ENCODE data around the gene AP2B1.

Gene AP2B1

GRCh38 chr17:35716897-35717465 is 129.9 kb downstream of the AP2B1 start:
- H3K4me3 ChIP-seq (ENCODE audit: low read length), result no peak overlapping the region
- H2AFZ ChIP-seq (ENCODE audit: low read depth, low read length), result no peak overlapping the region
- H3K36me3 ChIP-seq (ENCODE audit: insufficient read depth, low read length), result peaks cover 21% of the 10 kb centered on the region
- H3K27me3 ChIP-seq (ENCODE audit: insufficient read depth, low read length), result no peaks in the 10 kb centered on the region
- peaks cover 35% of the 10 kb centered on the region for H3K4me1 ChIP-seq (ENCODE audit: insufficient read depth, low read length)
- H3K9me3 ChIP-seq (ENCODE audit: low read length), result no peaks in the 10 kb centered on the region

GRCh38 chr17:35717475-35717874 is 130.4 kb downstream of the AP2B1 start:
- Histone ChIP-seq H3K27me3 (ENCODE audit: insufficient read depth, low read length) (no peaks in the 10 kb centered on the region), H3K4me1 (ENCODE audit: insufficient read depth, low read length) (peaks cover 35% of the 10 kb centered on the region), H2AFZ (ENCODE audit: low read depth, low read length) (no peak overlapping the region), H3K9me3 (ENCODE audit: low read length) (no peaks in the 10 kb centered on the region), H3K36me3 (ENCODE audit: insufficient read depth, low read length) (peaks cover 21% of the 10 kb centered on the region), H3K4me3 (ENCODE audit: low read length) (no peak overlapping the region)

- Histone ChIP-seq H3K4me1 (ENCODE audit: insufficient read depth, low read length) (no peaks in the 10 kb centered on the region), H3K36me3 (ENCODE audit: insufficient read depth, low read length) (peaks cover 45% of the 10 kb centered on the region), H3K27me3 (ENCODE audit: insufficient read depth, low read length) (no peaks in the 10 kb centered on the region), H3K4me3 (ENCODE audit: low read length) (no peak overlapping the region), H3K9me3 (ENCODE audit: low read length) (no peaks in the 10 kb centered on the region), H2AFZ (ENCODE audit: low read depth, low read length) (no peak overlapping the region)
Observed at GRCh38 chr17:35723735-35724134, 136.6 kb downstream of the AP2B1 start.

DNA sequence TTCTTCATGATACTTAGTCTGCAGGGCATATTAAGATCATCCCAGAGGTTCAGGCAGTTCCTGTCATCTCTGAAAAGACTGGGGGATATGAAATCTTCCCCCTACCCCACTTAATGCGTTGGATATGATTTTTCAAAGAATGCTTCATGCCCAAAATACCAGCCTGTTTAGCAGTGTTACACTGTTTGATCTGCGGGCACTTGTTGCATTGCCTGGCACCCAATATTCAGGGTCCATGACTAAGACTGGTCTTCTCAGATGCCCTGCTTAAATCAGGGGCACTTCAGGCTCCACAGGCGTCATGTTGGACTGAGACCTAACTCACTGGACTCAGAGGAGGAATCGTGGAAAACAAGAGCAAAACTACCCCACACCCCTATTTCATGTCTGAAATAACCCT is 137.9 kb downstream of the AP2B1 start:
- Histone ChIP-seq H3K9me3 (ENCODE audit: low read length) (no peaks in the 10 kb centered on the region), H3K36me3 (ENCODE audit: insufficient read depth, low read length) (peaks cover 40% of the 10 kb centered on the region), H3K4me3 (ENCODE audit: low read length) (no peak overlapping the region), H2AFZ (ENCODE audit: low read depth, low read length) (no peak overlapping the region), H3K27me3 (ENCODE audit: insufficient read depth, low read length) (no peaks in the 10 kb centered on the region), H3K4me1 (ENCODE audit: insufficient read depth, low read length) (peaks cover 3% of the 10 kb centered on the region)

DNA sequence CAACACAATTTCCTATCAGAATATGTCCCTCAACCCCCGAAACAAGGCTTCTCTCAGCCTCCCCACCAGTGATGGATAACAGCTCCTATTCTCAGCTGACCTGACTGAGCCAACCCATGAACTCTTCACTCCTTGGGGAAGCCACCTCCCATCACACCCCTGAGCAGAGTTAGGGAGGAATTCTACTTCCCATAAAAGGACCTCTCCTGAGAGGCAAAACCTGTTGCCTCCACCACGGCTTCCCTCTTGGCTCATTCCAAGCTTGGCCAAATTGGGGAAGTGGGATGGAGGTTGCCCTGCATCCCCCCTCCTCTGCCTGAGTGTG is 138.6 kb downstream of the AP2B1 start:
- no peaks in the 10 kb centered on the region for H3K9me3 ChIP-seq (ENCODE audit: low read length)
- H3K36me3 ChIP-seq (ENCODE audit: insufficient read depth, low read length), result peaks cover 40% of the 10 kb centered on the region
- H3K27me3 ChIP-seq (ENCODE audit: insufficient read depth, low read length), result no peaks in the 10 kb centered on the region
- H2AFZ ChIP-seq (ENCODE audit: low read depth, low read length), result no peak overlapping the region
- H3K4me1 ChIP-seq (ENCODE audit: insufficient read depth, low read length), result peaks cover 4% of the 10 kb centered on the region
- no peak overlapping the region for H3K4me3 ChIP-seq (ENCODE audit: low read length)

DNA sequence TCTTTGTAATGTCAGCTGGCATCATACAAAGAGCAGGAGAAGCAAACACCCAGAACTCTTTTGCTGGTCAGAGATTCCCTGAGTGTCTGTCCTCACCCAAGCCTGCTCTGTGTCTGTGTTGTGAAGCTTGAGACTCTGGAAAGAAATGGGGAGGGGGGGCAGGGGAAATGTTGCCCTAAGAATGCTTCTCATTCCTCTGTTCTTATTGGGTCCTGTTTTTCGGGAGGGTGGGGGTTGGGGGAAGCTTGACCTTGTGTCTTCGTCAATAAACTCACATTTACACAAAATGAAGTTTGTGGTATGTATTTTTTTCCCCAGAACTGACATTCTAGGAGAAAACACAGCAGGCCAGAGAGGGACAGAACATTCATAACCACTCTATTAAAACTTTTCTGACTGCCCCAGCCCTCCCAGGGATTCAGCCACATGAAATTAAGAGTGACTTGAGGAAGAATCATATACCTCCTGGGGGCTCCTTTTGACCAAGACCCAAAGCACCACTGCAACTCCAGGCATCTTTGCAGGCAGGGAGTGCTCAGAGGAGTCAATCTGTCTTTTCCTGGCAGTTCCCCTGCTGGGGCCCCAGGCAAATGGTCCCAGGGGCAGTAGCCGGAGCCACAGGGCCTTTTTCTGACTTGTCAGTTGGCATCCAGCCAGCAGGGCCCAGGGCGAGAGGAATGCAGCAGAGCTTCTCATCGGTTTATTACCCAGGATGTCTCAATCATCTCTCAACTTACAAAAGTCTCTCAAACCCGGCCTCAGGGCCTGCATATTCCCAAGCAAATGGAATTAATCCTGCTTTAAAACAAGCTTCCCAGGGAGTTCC is 139.2 kb downstream of the AP2B1 start:
- Histone ChIP-seq H3K9me3 (ENCODE audit: low read length) (no peaks in the 10 kb centered on the region), H2AFZ (ENCODE audit: low read depth, low read length) (no peak overlapping the region), H3K27me3 (ENCODE audit: insufficient read depth, low read length) (no peaks in the 10 kb centered on the region), H3K4me1 (ENCODE audit: insufficient read depth, low read length) (peaks cover 9% of the 10 kb centered on the region), H3K36me3 (ENCODE audit: insufficient read depth, low read length) (peaks cover 40% of the 10 kb centered on the region), H3K4me3 (ENCODE audit: low read length) (no peak overlapping the region)

DNA sequence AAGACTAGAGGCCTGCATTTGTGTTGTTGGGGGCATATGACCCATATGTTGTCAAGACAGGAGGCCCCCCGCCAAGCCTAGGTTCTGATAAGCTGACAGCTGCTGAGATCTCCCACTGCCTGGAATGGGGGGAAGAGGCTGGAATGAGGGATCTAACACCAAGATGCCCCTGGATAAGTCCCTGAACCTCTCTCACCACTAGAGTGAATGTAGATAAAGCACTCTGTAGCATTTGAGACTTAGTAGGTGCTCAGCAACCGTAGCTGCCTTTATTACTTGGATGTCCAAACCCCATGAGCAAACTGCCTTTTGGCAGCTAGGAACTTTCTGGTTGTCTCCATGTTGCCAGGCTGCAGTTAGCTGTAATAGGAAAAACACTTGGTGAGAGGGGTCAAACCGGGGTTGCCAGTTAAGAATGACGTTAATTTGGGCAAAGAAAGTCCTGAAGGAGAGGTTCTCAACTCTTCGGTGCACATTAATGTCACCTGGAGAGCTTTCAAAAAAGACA is 139.9 kb downstream of the AP2B1 start:
- Histone ChIP-seq H2AFZ (ENCODE audit: low read depth, low read length) (no peak overlapping the region), H3K27me3 (ENCODE audit: insufficient read depth, low read length) (no peaks in the 10 kb centered on the region), H3K4me3 (ENCODE audit: low read length) (no peak overlapping the region), H3K9me3 (ENCODE audit: low read length) (no peaks in the 10 kb centered on the region), H3K4me1 (ENCODE audit: insufficient read depth, low read length) (peaks cover 10% of the 10 kb centered on the region), H3K36me3 (ENCODE audit: insufficient read depth, low read length) (peaks cover 40% of the 10 kb centered on the region)

DNA sequence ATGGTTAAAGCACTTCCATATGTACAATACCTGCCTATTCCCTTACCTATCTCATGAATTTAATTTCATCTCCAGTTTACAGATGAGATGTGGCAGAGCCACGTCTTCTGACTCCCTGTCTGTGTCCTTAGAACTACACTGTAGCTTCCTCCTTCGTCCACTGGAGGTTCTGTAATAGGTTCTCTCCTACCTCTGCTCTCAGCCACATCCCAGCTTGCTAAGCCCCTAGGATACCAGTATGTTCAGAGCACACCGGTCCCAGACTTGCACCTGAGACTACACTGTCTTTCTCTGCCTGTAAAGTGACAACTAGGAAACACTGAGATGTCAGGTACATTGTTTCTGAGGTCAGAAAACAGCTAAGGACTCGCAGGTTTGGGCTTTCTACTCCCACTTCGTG is 140.5 kb downstream of the AP2B1 start:
- Histone ChIP-seq H2AFZ (ENCODE audit: low read depth, low read length) (no peak overlapping the region), H3K4me1 (ENCODE audit: insufficient read depth, low read length) (peaks cover 15% of the 10 kb centered on the region), H3K27me3 (ENCODE audit: insufficient read depth, low read length) (no peaks in the 10 kb centered on the region), H3K4me3 (ENCODE audit: low read length) (no peak overlapping the region), H3K9me3 (ENCODE audit: low read length) (no peaks in the 10 kb centered on the region), H3K36me3 (ENCODE audit: insufficient read depth, low read length) (peaks cover 40% of the 10 kb centered on the region)

DNA sequence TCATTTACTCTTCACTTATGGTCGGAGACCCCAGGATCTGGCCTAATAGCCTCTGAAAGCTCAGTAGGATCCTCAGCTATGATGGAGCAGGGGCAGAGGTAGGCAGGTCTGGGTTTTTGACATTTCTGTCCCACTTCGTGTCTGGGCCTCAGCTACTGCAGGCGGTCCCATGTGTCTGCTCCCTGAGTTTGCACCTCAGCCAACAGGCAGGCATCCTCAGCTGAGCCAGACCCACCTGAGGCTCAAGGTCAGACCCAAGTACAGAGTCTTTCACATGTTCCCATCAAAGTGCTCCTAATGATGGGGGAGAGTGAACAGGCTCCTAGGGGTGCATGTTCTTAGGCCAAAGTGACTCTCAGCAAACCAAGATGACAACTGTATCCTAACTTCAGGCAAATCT is 141.4 kb downstream of the AP2B1 start:
- Histone ChIP-seq H3K4me1 (ENCODE audit: insufficient read depth, low read length) (peaks cover 15% of the 10 kb centered on the region), H3K36me3 (ENCODE audit: insufficient read depth, low read length) (peaks cover 32% of the 10 kb centered on the region), H2AFZ (ENCODE audit: low read depth, low read length) (no peak overlapping the region), H3K4me3 (ENCODE audit: low read length) (no peak overlapping the region), H3K9me3 (ENCODE audit: low read length) (no peaks in the 10 kb centered on the region), H3K27me3 (ENCODE audit: insufficient read depth, low read length) (no peaks in the 10 kb centered on the region)

DNA sequence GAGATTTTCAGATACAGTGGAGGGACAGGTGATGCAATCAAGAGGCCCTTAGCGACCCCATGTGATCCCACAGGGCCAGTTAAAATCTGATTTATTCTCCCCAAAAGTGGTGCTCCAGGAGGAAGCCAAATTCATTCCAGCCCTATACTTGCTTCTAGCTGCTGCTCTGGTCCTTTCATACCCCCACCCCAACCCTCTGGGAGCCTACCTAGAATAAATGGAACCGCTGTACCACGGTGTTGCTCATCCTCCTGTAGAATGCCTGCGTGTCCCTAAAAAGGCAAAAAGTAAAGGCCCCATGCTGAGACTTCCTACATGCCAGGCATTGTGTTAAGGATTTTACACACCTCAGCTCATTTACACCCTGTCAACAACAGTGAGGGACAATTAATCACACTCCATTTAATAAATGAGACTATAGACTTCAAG is 142.3 kb downstream of the AP2B1 start:
- H3K36me3 ChIP-seq (ENCODE audit: insufficient read depth, low read length), result peaks cover 23% of the 10 kb centered on the region
- no peak overlapping the region for H2AFZ ChIP-seq (ENCODE audit: low read depth, low read length)
- peaks cover 15% of the 10 kb centered on the region for H3K4me1 ChIP-seq (ENCODE audit: insufficient read depth, low read length)
- no peaks in the 10 kb centered on the region for H3K9me3 ChIP-seq (ENCODE audit: low read length)
- no peaks in the 10 kb centered on the region for H3K27me3 ChIP-seq (ENCODE audit: insufficient read depth, low read length)
- no peak overlapping the region for H3K4me3 ChIP-seq (ENCODE audit: low read length)

- Histone ChIP-seq H3K4me3 (ENCODE audit: low read length) (no peak overlapping the region), H3K4me1 (ENCODE audit: insufficient read depth, low read length) (peaks cover 15% of the 10 kb centered on the region), H3K9me3 (ENCODE audit: low read length) (no peaks in the 10 kb centered on the region), H3K36me3 (ENCODE audit: insufficient read depth, low read length) (peaks cover 14% of the 10 kb centered on the region), H2AFZ (ENCODE audit: low read depth, low read length) (no peak overlapping the region), H3K27me3 (ENCODE audit: insufficient read depth, low read length) (no peaks in the 10 kb centered on the region)
Observed at GRCh38 chr17:35730400-35731005, 143.4 kb downstream of the AP2B1 start.

- H3K27me3 ChIP-seq (ENCODE audit: insufficient read depth, low read length), result no peaks in the 10 kb centered on the region
- peaks cover 8% of the 10 kb centered on the region for H3K36me3 ChIP-seq (ENCODE audit: insufficient read depth, low read length)
- H3K4me1 ChIP-seq (ENCODE audit: insufficient read depth, low read length), result peaks cover 15% of the 10 kb centered on the region
- peak within 1 kb of the TSS; percentile 9 for H2AFZ ChIP-seq (ENCODE audit: low read depth, low read length)
- no peaks in the 10 kb centered on the region for H3K9me3 ChIP-seq (ENCODE audit: low read length)
- peak within 1 kb of the TSS; percentile 52 for H3K4me3 ChIP-seq (ENCODE audit: low read length)
Observed at GRCh38 chr17:35731239-35731916, 144.3 kb downstream of the AP2B1 start, which contains the start of gene RASL10B. Gene RASL10B, plus strand, starts transcription at chr17:35731639. Its CDS starts 3,546 bp downstream, at chr17:35735185.
